ENCODE data around the gene RAX2.

DNA sequence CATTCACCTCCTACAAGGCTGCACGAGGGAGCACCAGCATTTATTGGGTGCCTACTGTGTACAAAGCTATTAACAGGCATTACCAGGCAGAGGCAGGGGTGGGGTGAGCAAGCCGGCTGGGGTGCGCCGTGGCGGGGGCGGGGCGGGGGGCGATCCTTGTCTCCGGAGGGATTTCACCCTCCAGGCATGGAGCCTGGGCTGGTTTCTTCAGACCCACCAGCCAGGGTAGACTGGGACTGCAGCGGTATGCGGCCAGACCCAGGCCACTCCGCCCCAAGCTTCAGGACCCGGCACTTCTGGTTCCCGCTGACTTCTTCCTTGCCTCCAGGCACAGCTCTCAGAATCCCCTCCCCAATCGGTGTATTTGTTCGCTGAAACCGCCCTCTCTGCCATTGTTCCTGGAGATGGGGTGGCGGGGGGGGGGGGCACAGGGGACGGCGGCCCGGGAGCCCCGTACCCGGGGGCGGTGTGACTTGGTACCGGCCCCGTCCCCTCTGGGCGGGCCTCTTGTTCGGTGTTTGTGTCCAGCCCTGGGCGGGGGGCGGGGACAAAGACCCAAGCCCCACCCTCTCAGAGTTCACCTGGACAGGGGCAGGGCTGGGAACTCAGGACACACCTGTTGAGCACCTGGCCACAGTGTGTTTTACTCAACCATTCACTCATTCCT is 49.5 kb downstream of the RAX2 start:
- TF ChIP-seq RAD21 (conservative IDR thresholded peaks at IDR 0.05) = no peak
- no peak for TF ChIP-seq POLR2AphosphoS5 (IDR thresholded peaks at IDR 0.05)
- TF ChIP-seq, protein P1, sequence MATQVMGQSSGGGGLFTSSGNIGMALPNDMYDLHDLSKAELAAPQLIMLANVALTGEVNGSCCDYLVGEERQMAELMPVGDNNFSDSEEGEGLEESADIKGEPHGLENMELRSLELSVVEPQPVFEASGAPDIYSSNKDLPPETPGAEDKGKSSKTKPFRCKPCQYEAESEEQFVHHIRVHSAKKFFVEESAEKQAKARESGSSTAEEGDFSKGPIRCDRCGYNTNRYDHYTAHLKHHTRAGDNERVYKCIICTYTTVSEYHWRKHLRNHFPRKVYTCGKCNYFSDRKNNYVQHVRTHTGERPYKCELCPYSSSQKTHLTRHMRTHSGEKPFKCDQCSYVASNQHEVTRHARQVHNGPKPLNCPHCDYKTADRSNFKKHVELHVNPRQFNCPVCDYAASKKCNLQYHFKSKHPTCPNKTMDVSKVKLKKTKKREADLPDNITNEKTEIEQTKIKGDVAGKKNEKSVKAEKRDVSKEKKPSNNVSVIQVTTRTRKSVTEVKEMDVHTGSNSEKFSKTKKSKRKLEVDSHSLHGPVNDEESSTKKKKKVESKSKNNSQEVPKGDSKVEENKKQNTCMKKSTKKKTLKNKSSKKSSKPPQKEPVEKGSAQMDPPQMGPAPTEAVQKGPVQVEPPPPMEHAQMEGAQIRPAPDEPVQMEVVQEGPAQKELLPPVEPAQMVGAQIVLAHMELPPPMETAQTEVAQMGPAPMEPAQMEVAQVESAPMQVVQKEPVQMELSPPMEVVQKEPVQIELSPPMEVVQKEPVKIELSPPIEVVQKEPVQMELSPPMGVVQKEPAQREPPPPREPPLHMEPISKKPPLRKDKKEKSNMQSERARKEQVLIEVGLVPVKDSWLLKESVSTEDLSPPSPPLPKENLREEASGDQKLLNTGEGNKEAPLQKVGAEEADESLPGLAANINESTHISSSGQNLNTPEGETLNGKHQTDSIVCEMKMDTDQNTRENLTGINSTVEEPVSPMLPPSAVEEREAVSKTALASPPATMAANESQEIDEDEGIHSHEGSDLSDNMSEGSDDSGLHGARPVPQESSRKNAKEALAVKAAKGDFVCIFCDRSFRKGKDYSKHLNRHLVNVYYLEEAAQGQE (IDR thresholded peaks at IDR 0.05; ENCODE audit: borderline replicate concordance) = no peak
